Nephron (organoid): ENCODE results near the gene USP46.

ENCODE experiments used
- H3K27ac Mint-ChIP-seq, 3 experiments: 2 replicates each; pipeline ENCODE4 v1.8.0; 2020; ENCODE audit warnings: mixed read lengths in 3 of 3, mild to moderate bottlenecking in 2 of 3, moderate library complexity in 1 of 3
- H3K27me3 Mint-ChIP-seq: 2 replicates; pipeline ENCODE4 v1.8.0; 2021; ENCODE audit warnings: low read depth, mild to moderate bottlenecking, moderate library complexity, mixed read lengths
- H3K36me3 Mint-ChIP-seq: 2 replicates; pipeline ENCODE4 v1.8.0; 2020; ENCODE audit warnings: low read depth, mixed read lengths
- H3K4me1 Mint-ChIP-seq: 2 replicates; pipeline ENCODE4 v1.8.0; 2020; ENCODE audit warnings: mixed read lengths
- H3K4me3 Mint-ChIP-seq, 3 experiments: 2 replicates each; pipeline ENCODE4 v1.8.0; 2020; ENCODE audit warnings: mild to moderate bottlenecking in 3 of 3, mixed read lengths in 3 of 3, moderate library complexity in 2 of 3
- H3K9me3 Mint-ChIP-seq: 2 replicates; pipeline ENCODE4 v1.8.0; 2020; ENCODE audit warnings: mixed read lengths
- CTCF ChIP-seq, 3 experiments: fragments of 200-600 bp; sonication (generic); IDR thresholded peaks; one replicate each; pipeline ENCODE4 v1.5.0; 2021; ENCODE audit warnings: antibody characterized with exemption in 3 of 3; ENCODE audit not compliant: unreplicated experiment in 3 of 3

Gene USP46

GRCh38 chr4:52548818-52549570, 110.1 kb downstream of the USP46 start:
- H3K4me1 Mint-ChIP-seq: peaks cover 14% of the 10 kb centered on the region
- H3K36me3 Mint-ChIP-seq: no peaks in the 10 kb centered on the region
- no peak for TF ChIP-seq CTCF (IDR thresholded peaks at IDR 0.05; ENCODE audit: unreplicated experiment in 3 of 3)
- no peak overlapping the region for H3K27ac Mint-ChIP-seq
- no peaks in the 10 kb centered on the region for H3K27me3 Mint-ChIP-seq
- H3K4me3 Mint-ChIP-seq: no peak overlapping the region
- H3K9me3 Mint-ChIP-seq: peaks cover 7% of the 10 kb centered on the region

DNA sequence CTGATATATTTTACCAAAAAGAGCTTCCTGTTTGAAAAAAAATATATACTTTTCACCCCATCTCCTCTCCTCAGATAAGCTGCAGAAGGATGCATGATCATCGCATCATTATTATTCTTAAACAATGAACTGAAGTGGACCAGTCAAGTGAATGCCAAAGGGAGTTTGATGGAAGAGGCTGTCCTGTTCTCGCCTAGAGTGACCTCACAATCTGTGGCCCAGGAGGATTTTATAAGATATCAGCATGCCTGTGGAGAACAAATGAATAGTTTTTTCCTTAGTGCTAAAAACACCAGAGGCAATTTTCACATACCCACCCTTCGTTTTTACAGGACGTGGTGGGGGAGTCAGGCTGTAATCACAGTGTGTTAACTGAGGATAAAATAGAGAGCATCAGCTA, 112.7 kb downstream of the USP46 start:
- TF ChIP-seq CTCF (IDR thresholded peaks at IDR 0.05; ENCODE audit: unreplicated experiment in 3 of 3): no peak
- Mint-ChIP-seq H3K27me3 (no peaks in the 10 kb centered on the region), H3K9me3 (peaks cover 7% of the 10 kb centered on the region), H3K27ac (peak overlapping the region in 2 of 3 experiments; percentile 17 to 62), H3K36me3 (no peaks in the 10 kb centered on the region), H3K4me1 (peaks cover 14% of the 10 kb centered on the region), H3K4me3 (no peak overlapping the region)

DNA sequence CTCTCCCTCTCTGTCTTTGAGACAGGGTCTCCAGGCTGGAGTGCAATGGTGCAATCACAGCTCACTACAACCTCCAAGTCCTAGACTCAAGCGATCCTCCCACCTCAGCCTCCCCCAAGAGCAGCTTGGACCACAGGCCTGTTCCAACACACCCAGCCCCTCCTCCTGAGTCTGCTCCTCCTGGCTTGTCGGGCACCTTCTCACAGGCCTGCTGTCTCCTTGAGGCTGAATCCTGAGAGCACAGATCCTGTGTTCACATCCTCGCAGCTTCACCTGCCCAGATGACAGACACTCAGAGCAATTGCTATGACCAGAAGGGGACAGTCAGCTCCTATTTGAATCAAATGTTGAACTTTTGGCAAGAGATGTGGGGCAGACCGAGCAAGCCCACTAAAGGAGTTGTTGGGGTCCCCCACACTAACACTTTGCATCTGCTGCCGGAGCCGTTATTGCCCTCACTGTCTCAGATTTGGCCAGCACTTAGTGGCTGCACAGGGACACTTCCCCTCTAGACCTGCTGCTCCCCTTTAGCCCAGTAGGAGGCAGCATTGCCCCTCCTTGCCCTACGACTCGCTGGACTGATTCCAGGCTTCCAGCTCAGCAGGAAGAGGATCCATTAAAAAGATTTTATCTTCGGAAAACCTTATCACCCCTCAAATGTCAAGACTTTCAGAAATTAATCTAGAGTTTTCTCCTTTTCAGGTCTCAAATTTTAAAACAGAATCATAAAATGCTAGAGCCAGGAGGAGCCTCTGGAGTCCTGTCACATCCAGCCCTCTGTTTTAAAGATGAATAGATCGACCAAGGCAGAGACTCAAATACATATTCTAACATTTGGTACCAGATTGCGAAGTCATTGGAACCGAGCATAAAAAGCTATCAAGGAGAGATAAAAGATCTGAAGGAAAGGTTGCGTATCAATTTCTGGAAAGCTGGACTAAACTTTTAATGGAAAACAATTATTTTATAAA, 113.7 kb downstream of the USP46 start:
- peaks cover 7% of the 10 kb centered on the region for H3K9me3 Mint-ChIP-seq
- H3K36me3 Mint-ChIP-seq: no peaks in the 10 kb centered on the region
- peaks cover 11% of the 10 kb centered on the region for H3K4me1 Mint-ChIP-seq
- TF ChIP-seq CTCF (IDR thresholded peaks at IDR 0.05; ENCODE audit: unreplicated experiment in 3 of 3): peak; percentile 91 to 95 (median 91)
- peak overlapping the region in 1 of 3 experiments; percentile 5 for H3K4me3 Mint-ChIP-seq
- no peaks in the 10 kb centered on the region for H3K27me3 Mint-ChIP-seq
- H3K27ac Mint-ChIP-seq: peak overlapping the region; percentile 55 to 74 (median 62)
